Suppressor macrophage treated with lipopolysaccharide for 1 hour (primary cell): ENCODE measurements around the gene KIAA1210.
"Not testable (repeated sequence)": the region's sequence is repeated elsewhere in the genome, so short reads cannot be mapped to it uniquely, and the experiment has no call there.

Source experiments
- DNase-seq, 3 donors: peaks; one replicate each; pipeline ENCODE4 v3.0.0-alpha.2; 2020 to 2022

KIAA1210 gene

DNA sequence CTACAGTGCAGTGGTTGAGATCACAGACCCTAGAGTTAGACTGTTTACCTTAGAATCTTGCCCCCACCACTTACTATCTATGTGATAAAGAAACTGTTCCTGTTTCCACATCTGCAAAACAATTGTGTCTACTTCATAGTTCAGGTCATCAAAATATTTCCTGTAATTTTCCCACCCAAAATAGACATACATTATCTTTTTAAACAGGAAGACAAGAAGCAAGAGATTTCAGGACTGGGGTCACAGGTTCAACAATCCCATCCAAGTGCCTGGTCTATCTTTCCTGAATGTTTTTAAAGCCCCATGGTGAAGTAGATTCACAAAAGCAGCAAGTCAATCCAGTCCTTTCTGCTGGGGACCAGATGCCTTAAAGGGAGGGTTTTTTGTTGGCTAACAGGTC lies 96.6 kb downstream of the KIAA1210 start:
- no peak for DNase-seq

DNA sequence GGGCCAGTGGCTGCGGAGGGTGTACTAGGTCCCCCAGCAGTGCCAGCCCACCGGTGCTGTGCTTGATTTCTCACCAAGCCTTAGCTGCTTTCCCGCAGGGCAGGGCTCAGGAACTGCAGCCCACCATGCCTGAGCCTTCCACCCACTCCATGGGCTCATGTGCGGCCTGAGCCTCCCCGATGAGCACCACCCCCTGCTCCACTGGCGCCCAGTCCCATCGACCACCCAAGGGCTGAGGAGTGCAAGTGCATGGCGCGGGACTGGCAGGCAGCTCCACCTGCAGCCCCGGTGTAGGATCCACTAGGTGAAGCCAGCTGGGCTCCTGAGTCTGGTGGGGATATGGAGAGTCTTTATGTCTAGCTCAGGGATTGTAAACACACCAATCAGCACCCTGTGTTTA lies 98.0 kb downstream of the KIAA1210 start:
- not testable (repeated sequence) for DNase-seq

DNA sequence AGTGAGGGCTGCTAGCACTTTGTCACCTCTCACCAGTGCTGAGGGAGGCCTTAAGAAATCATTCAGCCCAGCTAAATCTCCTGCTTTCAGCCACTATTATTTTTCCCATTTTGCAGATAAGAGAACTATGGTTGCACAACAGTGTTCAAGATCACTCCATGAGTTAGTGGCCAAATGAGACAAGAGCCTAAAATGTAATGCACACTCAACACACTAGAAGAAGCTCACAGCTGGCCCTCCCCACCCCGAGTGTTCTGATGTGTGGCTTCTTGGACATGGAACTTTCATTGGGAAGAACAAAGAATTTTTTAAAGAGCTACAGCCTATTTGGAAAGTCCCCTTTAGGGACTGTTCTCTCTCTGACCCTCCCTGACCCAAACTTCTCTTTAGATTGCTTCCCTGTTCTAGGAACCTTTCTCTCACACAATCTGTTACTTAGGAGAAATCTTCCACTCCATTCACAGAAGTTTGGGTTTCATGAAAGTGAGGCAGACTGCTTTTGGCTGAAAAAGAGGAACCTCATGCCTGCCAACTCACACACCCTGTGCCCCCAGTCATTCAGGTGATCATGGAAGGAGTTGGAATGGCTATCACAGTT lies 98.8 kb downstream of the KIAA1210 start:
- DNase-seq = peak; percentile 30 to 52 (median 34)
